Neural cell (in vitro differentiated cells): ENCODE results near the gene SEMA6A. TPM values are rescaled to one million over a fixed set of nuclear protein-coding genes. Genes with fewer than 3 reads are reported as not detected.

Source experiments
- H2AFZ ChIP-seq: fragments of 200-600, 300-800 bp; sonication (generic), shearing (Covaris generic); 2 replicates; pipeline ENCODE4 v1.6.0; 2014; ENCODE audit warnings: low read depth, mild to moderate bottlenecking, antibody characterized with exemption, low read length, moderate library complexity
- H3F3A ChIP-seq: fragments of 200-600 bp; shearing (Covaris generic); 2 replicates; pipeline ENCODE4 v1.6.1; 2016; ENCODE audit warnings: mild to moderate bottlenecking, moderate library complexity, mixed read lengths, antibody characterized with exemption, low read length; ENCODE audit not compliant: insufficient read depth, poor library complexity, severe bottlenecking
- H3K27ac ChIP-seq: fragments of 200-600, 300-800 bp; sonication (generic), shearing (Covaris generic); 2 replicates; pipeline ENCODE4 v1.5.1; 2014; ENCODE audit warnings: mild to moderate bottlenecking, low read length, moderate library complexity
- H3K27me3 ChIP-seq: fragments of 300-800, 200-600 bp; sonication (generic), shearing (Covaris generic); 2 replicates; pipeline ENCODE4 v1.6.0; 2014; ENCODE audit warnings: mild to moderate bottlenecking, low read depth, low read length, moderate library complexity; ENCODE audit not compliant: insufficient read depth
- H3K36me3 ChIP-seq: fragments of 300-800, 200-600 bp; sonication (generic), shearing (Covaris generic); 2 replicates; pipeline ENCODE4 v1.5.1; 2014; ENCODE audit warnings: mild to moderate bottlenecking, antibody characterized with exemption, low read length, moderate library complexity; ENCODE audit not compliant: insufficient read depth
- H3K4me2 ChIP-seq: fragments of 300-800, 200-600 bp; sonication (generic), shearing (Covaris generic); 2 replicates; pipeline ENCODE4 v1.6.0; 2014; ENCODE audit warnings: mild to moderate bottlenecking, low read length
- H3K4me3 ChIP-seq: fragments of 300-800, 200-600 bp; sonication (generic), shearing (Covaris generic); 2 replicates; pipeline ENCODE4 v1.5.1; 2014; ENCODE audit warnings: mild to moderate bottlenecking, low read length, moderate library complexity
- H3K79me2 ChIP-seq: fragments of 200-600 bp; shearing (Covaris generic); replicated peaks from 2 replicates; pipeline ENCODE4 v1.6.0; 2014; ENCODE audit warnings: mild to moderate bottlenecking, low read length, moderate library complexity; ENCODE audit not compliant: insufficient read depth
- H3K9ac ChIP-seq: fragments of 300-800, 200-600 bp; sonication (generic), shearing (Covaris generic); 2 replicates; pipeline ENCODE4 v1.6.1; 2016; ENCODE audit warnings: mild to moderate bottlenecking, low read length, mixed read lengths
- H3K9me2 ChIP-seq: fragments of 200-600 bp; shearing (Covaris generic); 2 replicates; pipeline ENCODE4 v1.6.1; 2016; ENCODE audit warnings: mild to moderate bottlenecking, low read length, mixed read lengths; ENCODE audit not compliant: insufficient read depth
- H3K9me3 ChIP-seq: fragments of 200-600, 300-800 bp; sonication (generic), shearing (Covaris generic); 2 replicates; pipeline ENCODE4 v1.6.1; 2016; ENCODE audit warnings: mild to moderate bottlenecking, mixed run types, low read length, moderate library complexity, mixed read lengths
- H4K20me1 ChIP-seq: fragments of 200-600 bp; shearing (Covaris generic); 2 replicates; pipeline ENCODE4 v1.6.1; 2016; ENCODE audit warnings: mild to moderate bottlenecking, mixed run types; ENCODE audit not compliant: insufficient read depth
- CTCF ChIP-seq: fragments of 450-650 bp; IDR thresholded peaks from 2 replicates; pipeline ENCODE4 v1.5.1; 2014; ENCODE audit warnings: antibody characterized with exemption, mild to moderate bottlenecking, moderate library complexity; ENCODE audit not compliant: poor library complexity, severe bottlenecking
- EP300 ChIP-seq: fragments of 450-650 bp; conservative IDR thresholded peaks from 2 replicates; pipeline ENCODE4 v1.6.1; 2014; ENCODE audit warnings: antibody characterized with exemption, mild to moderate bottlenecking, moderate library complexity; ENCODE audit not compliant: poor library complexity, severe bottlenecking
- EZH2 ChIP-seq: fragments of 200-600, 300-800 bp; shearing (Covaris generic), sonication (generic); IDR thresholded peaks from 2 replicates; pipeline ENCODE4 v1.6.1; 2014; ENCODE audit warnings: antibody characterized with exemption, low read length, borderline replicate concordance, mild to moderate bottlenecking; ENCODE audit not compliant: insufficient read depth, poor library complexity, severe bottlenecking
- MXI1 ChIP-seq: fragments of 450-650 bp; conservative IDR thresholded peaks from 2 replicates; pipeline ENCODE4 v1.6.1; 2014; ENCODE audit warnings: antibody characterized with exemption, mild to moderate bottlenecking; ENCODE audit not compliant: poor library complexity, severe bottlenecking
- POLR2AphosphoS5 ChIP-seq: IDR thresholded peaks from 2 replicates; pipeline ENCODE4 v1.6.1; 2012
- RAD21 ChIP-seq: fragments of 450-650 bp; conservative IDR thresholded peaks from 2 replicates; pipeline ENCODE4 v1.6.1; 2014; ENCODE audit warnings: antibody characterized with exemption, mild to moderate bottlenecking, moderate library complexity
- REST ChIP-seq: IDR thresholded peaks from 2 replicates; pipeline ENCODE4 v1.6.1; 2012; ENCODE audit warnings: borderline replicate concordance
- SMC3 ChIP-seq: fragments of 450-650 bp; conservative IDR thresholded peaks from 2 replicates; pipeline ENCODE4 v1.6.1; 2014; ENCODE audit warnings: antibody characterized with exemption, mild to moderate bottlenecking, moderate library complexity; ENCODE audit not compliant: poor library complexity
- TAF1 ChIP-seq: IDR thresholded peaks from 2 replicates; pipeline ENCODE4 v1.6.1; 2012; ENCODE audit warnings: low read depth
- polyA plus RNA-seq: library from polyadenylated mRNA; depleted of rRNA; stranded (reverse); fragments of >200 nt; gene quantifications from 2 replicates; pipeline ENCODE4 v1.2.3, GENCODE V29; 2014

SEMA6A gene
- polyA plus RNA-seq, 1 donor from 2014 or later = 6.5 TPM

GRCh38 chr5:116604805-116605204 is 30.2 kb upstream of the SEMA6A start:
- Histone ChIP-seq H3K9ac (no peak overlapping the region), H4K20me1 (no peaks in the 10 kb centered on the region), H2AFZ (no peak overlapping the region), H3K4me3 (no peak overlapping the region), H3K9me3 (no peaks in the 10 kb centered on the region), H3K27ac (no peak overlapping the region), H3K27me3 (no peaks in the 10 kb centered on the region), H3F3A (no peaks in the 10 kb centered on the region), H3K9me2 (no peaks in the 10 kb centered on the region), H3K79me2 (no peaks in the 10 kb centered on the region), H3K36me3 (no peaks in the 10 kb centered on the region), H3K4me2 (no peak overlapping the region)
- TF ChIP-seq POLR2AphosphoS5 = no peak
- no peak for TF ChIP-seq MXI1
- no peak for TF ChIP-seq RAD21
- no peak for TF ChIP-seq TAF1
- TF ChIP-seq SMC3 = no peak
- no peak for TF ChIP-seq EP300
- TF ChIP-seq REST = no peak
- TF ChIP-seq EZH2 = no peak
- no peak for TF ChIP-seq CTCF

GRCh38 chr5:116600876-116601275 is 26.3 kb upstream of the SEMA6A start:
- TF ChIP-seq RAD21 (no peak), MXI1 (no peak), TAF1 (no peak), POLR2AphosphoS5 (no peak), SMC3 (no peak), CTCF (no peak), REST (no peak), EZH2 (no peak), EP300 (no peak)
- Histone ChIP-seq H3K27me3 (no peaks in the 10 kb centered on the region), H3K4me2 (no peak overlapping the region), H3F3A (no peaks in the 10 kb centered on the region), H3K9me3 (no peaks in the 10 kb centered on the region), H4K20me1 (no peaks in the 10 kb centered on the region), H3K4me3 (no peak overlapping the region), H3K36me3 (no peaks in the 10 kb centered on the region), H3K9ac (no peak overlapping the region), H3K79me2 (no peaks in the 10 kb centered on the region), H2AFZ (no peak overlapping the region), H3K9me2 (no peaks in the 10 kb centered on the region), H3K27ac (no peak overlapping the region)
